Stimulated activated CD4-positive, alpha-beta T cell treated with anti-CD3 and anti-CD28 coated beads, Interleukin-15, amount 100 ng/mL, for 24 hours (primary cell): Measurements from ENCODE around the gene SPEN.
"Not testable (repeated sequence)": the region's sequence is repeated elsewhere in the genome, so short reads cannot be mapped to it uniquely, and the experiment has no call there.

Experiments
- DNase-seq: peaks from one replicate; pipeline ENCODE4 v3.0.0-alpha.2; 2020

Gene SPEN

GRCh38 chr1:15962671-15963362 is 115.3 kb downstream of the SPEN start:
- DNase-seq, result no peak

- DNase-seq, result no peak
Observed at GRCh38 chr1:15963363-15963967, 116.0 kb downstream of the SPEN start.

- DNase-seq, result no peak
Observed at GRCh38 chr1:15963968-15964648, 116.6 kb downstream of the SPEN start.

- no peak for DNase-seq
Observed at GRCh38 chr1:15965228-15965767, 117.8 kb downstream of the SPEN start.

- peak; percentile 88 for DNase-seq
Observed at GRCh38 chr1:15966081-15966955, 118.8 kb downstream of the SPEN start.

GRCh38 chr1:15966956-15967344 is 119.4 kb downstream of the SPEN start:
- DNase-seq, result no peak

GRCh38 chr1:15968172-15968571 is 120.7 kb downstream of the SPEN start:
- DNase-seq, result no peak

GRCh38 chr1:15969321-15969880 is 121.9 kb downstream of the SPEN start:
- no peak for DNase-seq

- no peak for DNase-seq
Observed at GRCh38 chr1:15970911-15971310, 123.4 kb downstream of the SPEN start.

- no peak for DNase-seq
Observed at GRCh38 chr1:15972409-15972808, 124.9 kb downstream of the SPEN start.

- no peak for DNase-seq
Observed at GRCh38 chr1:15973772-15974171, 126.3 kb downstream of the SPEN start.

- DNase-seq, result peak; percentile 42
Observed at GRCh38 chr1:15974855-15975254, 127.3 kb downstream of the SPEN start.

GRCh38 chr1:15975358-15975804 is 127.9 kb downstream of the SPEN start:
- peak; percentile 85 for DNase-seq

- peak; percentile 97 for DNase-seq
Observed at GRCh38 chr1:15975805-15976680, 128.5 kb downstream of the SPEN start, which contains the start of gene ZBTB17. Gene ZBTB17 (minus strand): TSS chr1:15976101. CDS start chr1:15948495, 27,606 bp downstream.

GRCh38 chr1:15977947-15978346 is 130.4 kb downstream of the SPEN start:
- not testable (repeated sequence) for DNase-seq

GRCh38 chr1:15981679-15982078 is 134.2 kb downstream of the SPEN start:
- DNase-seq, result no peak

GRCh38 chr1:15983275-15983674 is 135.8 kb downstream of the SPEN start:
- no peak for DNase-seq

GRCh38 chr1:15985611-15986297 is 138.2 kb downstream of the SPEN start:
- DNase-seq, result peak; percentile 21

GRCh38 chr1:15988856-15989736 is 141.6 kb downstream of the SPEN start:
- no peak for DNase-seq

GRCh38 chr1:15989776-15990175 is 142.3 kb downstream of the SPEN start:
- no peak for DNase-seq
